Ascending aorta (tissue), 2 donors: ENCODE measurements around the gene SLC46A2. TPM values are rescaled to one million over a fixed set of nuclear protein-coding genes. Genes with fewer than 3 reads are reported as not detected.
A peak's percentile ranks its signal among the peaks of the same experiment; 100 is the strongest.

ENCODE experiments used
- DNase-seq, 2 donors: peaks; one replicate each; pipeline ENCODE4 v3.0.0-alpha.2; 2019; ENCODE audit warnings: low spot score in 2 of 2
- H3K27ac ChIP-seq, 2 donors: fragments of 200-600 bp; sonication (generic); one replicate each; pipeline ENCODE4 v1.5.1; 2016 to 2017; ENCODE audit warnings: mild to moderate bottlenecking in 1 of 2
- H3K27me3 ChIP-seq: fragments of 200-600 bp; sonication (generic); one replicate; pipeline ENCODE4 v1.5.1; 2017
- H3K36me3 ChIP-seq, 2 donors: fragments of 200-600 bp; sonication (generic); one replicate each; pipeline ENCODE4 v1.5.1; 2016
- H3K4me1 ChIP-seq, 2 donors: fragments of 200-600 bp; sonication (generic); one replicate each; pipeline ENCODE4 v1.5.1; 2016 to 2017; ENCODE audit warnings: mild to moderate bottlenecking in 1 of 2
- H3K4me3 ChIP-seq, 2 donors: fragments of 200-600 bp; sonication (generic); one replicate each; pipeline ENCODE4 v1.5.1; 2016 to 2017; ENCODE audit warnings: mild to moderate bottlenecking in 1 of 2
- H3K9me3 ChIP-seq, 2 donors: fragments of 200-600 bp; sonication (generic); one replicate each; pipeline ENCODE4 v1.5.1; 2016
- intact Hi-C: fragments of 100-400 bp; cut with DNase I; formaldehyde crosslinking; loops from one replicate; pipeline ENCODE4 v1.15.1; 2023
- total RNA-seq: library from RNA; depleted of rRNA; stranded (reverse); fragments of >200 nt; gene quantifications from one replicate; pipeline ENCODE4 v1.1.0, GENCODE V29; 2016
- TF ChIP-seq, protein P1 (sequence below), 3 experiments: fragments of 200-600 bp in 2 of 3; fragments of 450-650 bp in 1 of 3; sonication (generic) in 2 of 3; IDR thresholded peaks; one replicate each; pipeline ENCODE4 v1.5.1; 2016 to 2019; ENCODE audit warnings: antibody characterized with exemption in 3 of 3, mild to moderate bottlenecking in 1 of 3, moderate library complexity in 1 of 3

SLC46A2 gene
- total RNA-seq, 1 donor from 2014 or later = not detected

DNA sequence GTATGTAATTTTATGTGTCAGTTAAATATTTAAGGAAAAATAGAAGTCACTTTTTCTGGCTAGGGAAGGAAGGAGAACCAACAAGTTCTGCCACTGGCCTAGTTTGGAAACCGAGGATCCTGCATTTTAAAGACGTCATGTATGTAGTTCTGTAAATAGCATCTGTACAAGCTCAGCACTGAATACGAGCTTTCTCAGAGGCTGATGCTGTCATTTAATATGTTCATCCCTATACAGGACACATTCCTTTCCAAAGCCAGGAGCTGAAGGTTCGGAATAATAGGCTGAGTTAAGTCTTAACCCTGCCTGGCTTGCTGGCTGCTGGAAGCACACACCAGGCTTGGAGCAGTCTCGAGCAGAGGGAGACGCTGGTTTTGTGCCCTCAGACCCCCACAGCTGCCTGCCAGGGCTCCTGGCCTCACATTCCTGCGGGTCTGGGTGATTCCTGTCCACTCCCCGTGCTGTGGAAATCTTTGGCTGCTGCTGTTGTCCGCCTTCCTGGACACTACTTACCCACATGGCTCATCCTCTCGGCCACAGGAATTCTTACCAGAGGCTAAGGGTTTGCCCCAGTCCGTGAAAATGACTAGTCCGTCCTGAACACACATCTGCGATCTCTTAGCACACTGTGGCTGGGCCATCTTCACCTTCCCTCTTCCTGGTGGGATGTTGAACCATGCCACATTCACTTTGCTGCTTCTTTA lies 36.6 kb downstream of the SLC46A2 start:
- H3K9me3 ChIP-seq = no peaks in the 10 kb centered on the region
- no peaks in the 10 kb centered on the region for H3K4me1 ChIP-seq
- H3K27me3 ChIP-seq = no peaks in the 10 kb centered on the region
- peak in 1 of 2 donors; percentile 47 for DNase-seq
- intact Hi-C loops = no loop called here
- peaks cover 0 to 19% of the 10 kb centered on the region in 2 donors for H3K36me3 ChIP-seq
- no peak overlapping the region for H3K27ac ChIP-seq
- TF ChIP-seq, protein P1, sequence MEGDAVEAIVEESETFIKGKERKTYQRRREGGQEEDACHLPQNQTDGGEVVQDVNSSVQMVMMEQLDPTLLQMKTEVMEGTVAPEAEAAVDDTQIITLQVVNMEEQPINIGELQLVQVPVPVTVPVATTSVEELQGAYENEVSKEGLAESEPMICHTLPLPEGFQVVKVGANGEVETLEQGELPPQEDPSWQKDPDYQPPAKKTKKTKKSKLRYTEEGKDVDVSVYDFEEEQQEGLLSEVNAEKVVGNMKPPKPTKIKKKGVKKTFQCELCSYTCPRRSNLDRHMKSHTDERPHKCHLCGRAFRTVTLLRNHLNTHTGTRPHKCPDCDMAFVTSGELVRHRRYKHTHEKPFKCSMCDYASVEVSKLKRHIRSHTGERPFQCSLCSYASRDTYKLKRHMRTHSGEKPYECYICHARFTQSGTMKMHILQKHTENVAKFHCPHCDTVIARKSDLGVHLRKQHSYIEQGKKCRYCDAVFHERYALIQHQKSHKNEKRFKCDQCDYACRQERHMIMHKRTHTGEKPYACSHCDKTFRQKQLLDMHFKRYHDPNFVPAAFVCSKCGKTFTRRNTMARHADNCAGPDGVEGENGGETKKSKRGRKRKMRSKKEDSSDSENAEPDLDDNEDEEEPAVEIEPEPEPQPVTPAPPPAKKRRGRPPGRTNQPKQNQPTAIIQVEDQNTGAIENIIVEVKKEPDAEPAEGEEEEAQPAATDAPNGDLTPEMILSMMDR (IDR thresholded peaks at IDR 0.05) = no peak
- H3K4me3 ChIP-seq = no peak overlapping the region

DNA sequence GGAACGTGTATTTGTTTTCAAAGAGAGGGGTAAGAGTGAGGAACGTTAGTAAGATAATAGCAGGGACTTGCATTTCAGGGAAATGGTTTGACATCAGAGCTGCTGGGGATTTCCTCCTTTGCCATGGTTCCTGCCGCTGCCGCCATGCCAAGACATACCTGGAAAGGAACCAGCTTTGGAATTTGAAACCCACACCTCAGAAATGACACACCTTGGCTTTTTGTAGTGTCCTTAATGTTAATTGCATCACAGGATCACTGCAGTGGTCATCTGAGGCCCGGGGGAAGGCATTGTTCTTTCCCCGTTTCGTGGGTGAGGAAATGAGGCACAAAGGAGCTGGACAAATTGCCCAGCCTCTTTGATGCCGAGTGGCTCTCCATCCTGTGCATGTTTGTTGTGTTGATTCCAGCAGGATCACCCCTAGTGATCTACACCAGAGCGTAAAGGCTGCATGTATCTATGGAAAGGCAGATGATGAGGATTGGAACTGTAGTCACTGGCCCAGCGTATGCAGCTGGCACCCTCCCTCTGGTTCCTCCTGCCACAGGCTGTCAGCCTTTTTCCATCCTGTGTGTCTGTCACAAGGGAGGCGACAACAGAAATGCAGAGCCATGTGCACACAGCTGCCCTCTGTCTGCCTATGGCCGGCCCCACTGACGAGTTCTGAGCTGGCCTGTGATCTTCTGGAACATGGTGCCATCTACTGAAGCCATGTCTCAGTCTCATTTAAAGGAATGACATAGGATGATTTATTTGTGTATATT lies 37.8 kb downstream of the SLC46A2 start:
- intact Hi-C loops = no loop called here
- no peaks in the 10 kb centered on the region for H3K9me3 ChIP-seq
- DNase-seq = peak in 1 of 2 donors; percentile 38
- H3K36me3 ChIP-seq = peaks cover 0 to 19% of the 10 kb centered on the region in 2 donors
- H3K27ac ChIP-seq = no peak overlapping the region
- no peaks in the 10 kb centered on the region for H3K27me3 ChIP-seq
- no peaks in the 10 kb centered on the region for H3K4me1 ChIP-seq
- no peak overlapping the region for H3K4me3 ChIP-seq
- TF ChIP-seq, protein P1 (IDR thresholded peaks at IDR 0.05) = no peak

DNA sequence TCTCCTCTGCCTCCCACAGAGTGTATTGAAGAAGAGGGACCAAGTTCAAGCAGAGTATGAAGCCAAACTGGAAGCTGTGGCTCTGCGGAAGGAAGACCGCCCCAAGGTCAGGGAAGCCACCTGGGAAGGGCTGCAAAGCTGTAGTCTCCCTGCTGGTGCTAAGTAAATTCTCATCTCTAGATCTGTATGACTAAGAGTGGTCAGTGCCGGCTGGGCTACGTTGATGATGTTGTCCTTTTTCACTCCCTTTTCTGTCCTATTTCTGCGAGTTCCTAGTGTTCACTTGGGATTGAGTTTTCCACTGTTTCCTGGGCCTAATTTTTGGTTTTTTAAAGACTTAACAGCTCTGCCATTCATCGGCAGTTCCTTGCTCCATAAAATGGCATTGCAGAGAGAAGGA lies 39.8 kb downstream of the SLC46A2 start:
- Histone ChIP-seq H3K36me3 (peaks cover 0 to 19% of the 10 kb centered on the region in 2 donors), H3K4me1 (no peaks in the 10 kb centered on the region), H3K27me3 (no peaks in the 10 kb centered on the region), H3K4me3 (no peak overlapping the region), H3K9me3 (no peaks in the 10 kb centered on the region), H3K27ac (no peak overlapping the region)
- DNase-seq = no peak
- TF ChIP-seq, protein P1 (IDR thresholded peaks at IDR 0.05) = no peak
- intact Hi-C loops = no loop called here

DNA sequence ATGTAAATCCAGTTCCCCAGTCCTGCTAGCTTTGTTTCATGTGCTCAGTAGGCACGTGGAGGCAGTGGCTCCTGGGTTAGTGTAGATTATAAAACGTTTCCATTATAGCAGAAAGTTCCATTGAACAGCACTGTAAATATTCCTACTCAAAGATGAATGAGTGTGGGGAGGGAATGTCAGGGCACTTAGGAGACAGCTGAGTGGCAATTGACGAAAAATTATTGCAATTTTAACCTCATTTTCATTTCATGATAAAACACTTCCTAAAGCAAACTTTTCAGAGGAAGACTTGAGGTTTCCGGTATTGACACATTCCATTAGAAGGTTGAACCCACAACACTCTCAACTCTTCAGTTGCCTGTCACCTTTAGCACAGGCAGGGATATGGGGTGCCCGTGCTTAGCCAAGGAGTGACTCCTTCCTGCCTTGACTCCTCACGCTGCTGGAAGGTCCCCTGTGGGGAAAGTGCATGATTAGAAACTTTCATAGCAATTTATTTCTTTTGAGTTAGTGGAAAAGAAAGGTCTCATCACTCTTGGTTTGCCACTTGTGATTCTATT lies 41.2 kb downstream of the SLC46A2 start:
- intact Hi-C loops = loop anchor here (10.0 kb wide), 1 partner anchor 205 kb away; the partner anchor contains the start of gene ZFP37
- Histone ChIP-seq H3K27me3 (no peaks in the 10 kb centered on the region), H3K4me3 (no peak overlapping the region), H3K27ac (no peak overlapping the region), H3K4me1 (no peaks in the 10 kb centered on the region), H3K9me3 (no peaks in the 10 kb centered on the region), H3K36me3 (peaks cover 0 to 16% of the 10 kb centered on the region in 2 donors)
- peak in 1 of 2 donors; percentile 0 for DNase-seq
- TF ChIP-seq, protein P1 (IDR thresholded peaks at IDR 0.05) = no peak

DNA sequence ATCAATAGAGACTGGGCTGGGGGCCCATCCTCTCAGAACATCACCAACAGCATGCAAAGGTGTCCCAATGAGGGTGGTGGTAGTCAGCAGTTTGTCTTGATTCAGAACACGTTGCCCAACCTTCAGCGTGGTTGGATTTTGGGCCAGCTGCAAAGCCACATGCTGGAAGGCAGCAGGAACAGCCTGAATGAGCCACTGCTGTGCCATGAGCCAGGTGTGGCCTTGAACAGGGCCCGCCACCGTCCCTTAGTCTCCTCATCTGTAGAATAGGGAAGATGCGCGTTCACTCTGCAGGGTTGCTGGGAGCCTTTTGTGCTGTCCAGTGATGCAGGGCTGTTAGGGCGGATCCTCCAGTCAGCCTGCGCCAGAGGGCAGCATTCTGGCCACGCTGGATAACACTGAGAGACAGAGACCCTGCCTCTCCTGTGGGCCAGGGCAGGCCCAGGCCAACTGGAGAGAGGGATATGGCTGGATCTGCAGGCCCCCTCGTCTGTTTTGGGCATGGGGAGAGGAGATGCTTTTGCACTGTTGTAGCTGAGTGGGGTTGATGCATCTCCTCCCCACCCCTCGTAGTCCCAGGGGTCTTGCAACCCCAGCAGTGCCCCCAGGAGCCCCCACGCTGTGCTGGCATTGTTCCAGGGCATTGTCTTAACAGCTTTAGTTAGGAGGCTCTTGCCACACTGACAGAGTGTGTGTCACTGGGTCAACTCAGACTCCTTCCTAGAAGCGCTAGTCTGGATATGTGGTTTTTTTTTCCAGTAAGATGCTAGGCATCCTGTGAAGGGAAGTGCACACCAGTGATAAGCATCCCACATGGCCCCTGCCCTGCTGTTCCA lies 42.1 kb downstream of the SLC46A2 start:
- DNase-seq = no peak
- no peaks in the 10 kb centered on the region for H3K4me1 ChIP-seq
- peaks cover 0 to 9% of the 10 kb centered on the region in 2 donors for H3K36me3 ChIP-seq
- TF ChIP-seq, protein P1 (IDR thresholded peaks at IDR 0.05) = no peak
- intact Hi-C loops = loop anchor here (10.0 kb wide), 1 partner anchor 206 kb away; the partner anchor contains the start of gene ZFP37
- no peak overlapping the region for H3K4me3 ChIP-seq
- H3K27me3 ChIP-seq = no peaks in the 10 kb centered on the region
- H3K27ac ChIP-seq = no peak overlapping the region
- no peaks in the 10 kb centered on the region for H3K9me3 ChIP-seq
